Right kidney (tissue), 1 donor: ENCODE measurements around the gene CALN1.
"Not testable (repeated sequence)": the region's sequence is repeated elsewhere in the genome, so short reads cannot be mapped to it uniquely, and the experiment has no call there.

ENCODE experiments used
- DNase-seq: peaks from one replicate; pipeline ENCODE4 v3.0.0-alpha.2; 2016

The CALN1 gene

DNA sequence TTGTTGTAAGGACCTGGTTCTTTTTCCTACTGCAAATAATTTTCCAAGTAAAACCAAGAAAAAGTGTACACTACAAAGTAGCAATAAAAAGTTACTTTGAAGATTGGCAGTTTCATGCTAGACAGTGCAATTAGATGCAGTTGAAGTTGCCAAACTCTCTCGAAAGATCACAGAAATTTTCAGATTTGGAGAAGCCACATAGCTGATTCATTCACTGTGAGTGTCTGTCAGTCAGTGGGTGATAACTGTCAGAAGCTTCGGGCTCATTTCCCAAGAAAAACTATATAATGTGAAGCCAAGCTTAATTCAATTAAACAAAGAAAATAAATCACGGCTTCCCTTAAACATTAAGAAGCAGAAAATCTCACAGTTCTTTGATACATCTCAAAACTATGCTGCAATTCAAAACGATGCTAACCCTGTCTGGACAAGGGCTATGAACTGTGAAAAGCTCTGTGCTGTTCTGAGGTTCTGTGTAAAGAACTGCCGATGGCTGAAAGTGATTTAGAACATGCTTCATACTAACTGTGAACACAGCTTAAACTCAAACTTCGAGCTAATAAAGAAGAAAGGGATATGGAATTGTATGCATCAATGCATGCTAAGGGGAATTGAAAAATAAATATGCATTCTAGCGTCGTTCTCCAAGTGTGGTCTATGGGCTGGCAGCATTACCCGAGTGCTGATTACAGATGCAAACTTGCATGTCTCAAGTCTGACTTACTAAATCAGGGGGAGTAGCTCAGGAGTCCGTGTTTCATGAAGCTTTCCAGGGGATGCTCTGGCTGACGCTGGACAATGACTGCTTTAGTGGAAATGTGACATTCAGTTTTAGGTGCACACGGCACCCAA is 557.4 kb downstream of the CALN1 start:
- DNase-seq: no peak

DNA sequence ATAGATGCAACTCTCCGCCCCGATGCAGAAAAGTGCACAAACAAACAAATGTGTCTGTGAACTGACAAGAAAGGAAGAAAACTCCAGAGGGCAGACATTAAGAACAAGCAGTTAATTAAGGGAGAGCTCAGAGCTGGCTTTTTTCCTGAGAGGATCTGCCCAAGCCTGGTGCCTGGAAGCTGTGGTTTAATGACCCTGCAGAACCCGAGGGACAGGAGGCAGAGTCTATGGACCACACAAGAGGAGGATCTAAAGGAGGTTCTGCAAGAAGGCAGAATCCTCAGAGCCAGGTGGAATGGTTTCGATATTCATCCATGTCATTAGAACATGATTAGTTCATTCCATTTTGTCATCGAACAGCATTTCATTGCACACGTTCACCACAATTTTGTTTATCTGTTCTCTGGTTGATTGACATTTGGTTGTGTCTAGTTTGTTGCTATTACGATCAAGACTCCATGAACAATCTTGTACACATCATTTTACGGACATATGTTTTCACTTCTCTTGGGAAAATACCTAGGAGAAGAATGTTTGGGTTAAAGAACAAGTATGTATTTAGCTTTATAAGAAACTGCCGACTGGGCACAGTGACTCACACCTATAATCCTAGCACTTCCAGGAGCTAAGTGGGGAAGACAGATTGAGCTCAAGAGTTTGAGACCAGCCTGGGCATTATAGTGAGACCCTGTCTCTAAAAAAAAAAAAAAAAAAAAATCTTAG is 560.2 kb downstream of the CALN1 start:
- no peak for DNase-seq

DNA sequence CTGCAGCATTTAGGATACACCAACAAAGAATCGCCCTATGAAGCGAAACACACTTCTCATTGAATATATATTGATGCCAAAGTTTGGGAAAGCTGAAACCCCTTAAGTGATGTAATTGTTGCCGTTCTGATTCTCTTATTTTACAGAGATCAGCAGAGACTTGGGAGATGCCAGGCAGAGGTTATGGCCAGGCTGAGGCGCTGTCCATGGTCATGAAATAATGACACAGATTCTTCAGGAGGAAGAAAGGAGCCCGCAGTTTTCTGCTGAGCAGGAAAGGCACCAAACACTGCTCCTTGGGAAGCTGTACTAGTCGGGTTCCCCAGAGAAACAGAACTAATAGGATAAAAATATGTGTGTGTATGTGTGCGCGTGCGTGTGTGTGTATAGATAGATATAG is 566.0 kb downstream of the CALN1 start:
- no peak for DNase-seq

DNA sequence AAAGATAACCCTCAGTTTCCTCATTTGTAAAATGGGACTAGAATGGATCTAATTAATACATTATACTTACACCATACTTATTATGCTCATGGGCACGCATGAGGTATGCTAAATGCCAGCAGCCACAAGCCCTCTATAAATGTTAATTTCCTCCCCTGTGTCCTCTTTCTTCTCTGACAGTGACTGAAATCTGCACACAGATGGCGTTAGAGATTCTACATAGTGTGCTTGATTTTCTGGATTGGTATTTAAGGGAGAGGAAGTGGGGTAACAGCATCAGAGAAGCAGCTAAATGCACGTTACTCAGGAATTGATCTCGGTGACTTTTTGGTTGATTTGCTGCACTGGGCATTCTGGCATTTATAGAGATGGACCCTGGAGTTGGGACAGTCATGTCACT is 568.5 kb downstream of the CALN1 start:
- no peak for DNase-seq

DNA sequence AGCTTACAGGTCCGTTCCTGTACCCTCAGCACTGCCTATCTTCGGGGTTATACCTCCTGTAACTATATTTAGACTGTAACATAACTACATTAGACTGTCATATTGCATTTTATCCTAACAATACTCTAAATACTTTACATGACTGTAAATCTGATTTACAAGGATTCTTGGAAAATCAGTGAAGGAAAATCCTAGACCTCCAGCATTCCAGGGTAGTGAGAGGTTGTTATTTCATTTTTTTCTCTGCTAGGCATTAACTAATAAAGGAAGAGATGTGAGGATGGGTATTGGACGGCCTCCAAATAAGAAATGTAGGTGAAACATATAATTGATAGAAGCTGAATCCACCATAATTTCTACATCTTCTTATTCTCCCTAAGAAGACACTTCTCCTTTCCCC is 569.4 kb downstream of the CALN1 start:
- no peak for DNase-seq

DNA sequence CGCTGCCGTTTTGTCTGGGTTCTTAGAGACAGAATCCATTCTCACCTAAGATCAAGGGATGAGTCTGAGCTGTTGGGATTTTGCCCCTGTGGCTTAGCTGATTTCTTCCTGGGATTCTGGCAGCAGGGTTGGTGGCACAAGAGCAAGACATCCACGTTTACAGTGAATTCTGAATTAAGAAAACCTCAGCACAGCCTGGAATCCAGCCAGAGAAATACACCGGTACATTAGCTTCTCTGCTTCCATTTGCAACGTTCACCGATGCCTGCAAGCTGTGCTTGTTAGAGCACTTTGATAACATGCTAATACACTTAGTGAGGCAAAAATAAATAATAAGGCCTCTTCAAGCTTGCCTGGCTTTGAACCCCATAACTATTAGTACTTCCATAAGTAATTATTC is 569.8 kb downstream of the CALN1 start:
- no peak for DNase-seq

DNA sequence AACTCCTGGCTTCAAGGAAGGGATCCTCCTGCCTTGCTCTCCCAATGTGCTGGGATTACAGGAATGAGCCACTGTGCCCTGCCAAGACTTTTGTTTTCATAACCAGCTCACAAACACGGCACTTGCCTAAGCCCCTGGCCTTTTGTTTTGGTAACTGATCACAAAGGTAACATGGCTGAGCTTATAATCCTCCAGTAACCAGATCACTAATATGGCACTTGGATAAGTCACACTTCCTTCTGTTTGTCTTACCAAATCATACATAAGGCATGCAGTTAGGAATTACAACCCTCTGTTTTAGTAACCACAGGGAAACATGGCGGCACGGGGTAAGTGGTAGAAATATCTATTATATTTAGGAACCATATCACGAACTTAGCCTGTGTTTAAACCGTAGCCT is 577.1 kb downstream of the CALN1 start:
- DNase-seq: no peak

DNA sequence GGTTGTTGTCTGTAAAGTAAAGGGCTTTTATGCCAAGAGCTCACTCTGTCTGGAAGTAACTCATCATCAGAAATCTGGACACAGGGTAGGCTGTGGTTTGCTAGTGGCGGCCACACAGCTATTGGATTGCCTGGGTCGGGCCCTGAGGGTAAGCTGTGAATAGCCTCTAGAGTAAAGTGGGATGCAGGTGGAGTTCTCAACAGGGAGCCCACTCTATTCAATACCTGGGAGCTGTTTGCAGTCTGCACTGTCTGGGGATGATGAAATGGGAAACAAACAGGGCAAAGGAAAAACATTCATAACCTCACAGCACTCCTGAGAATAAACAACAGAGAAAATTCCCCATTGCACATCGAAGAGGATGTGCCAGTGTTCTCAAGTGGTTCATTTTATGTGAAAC is 582.6 kb downstream of the CALN1 start:
- DNase-seq: no peak

DNA sequence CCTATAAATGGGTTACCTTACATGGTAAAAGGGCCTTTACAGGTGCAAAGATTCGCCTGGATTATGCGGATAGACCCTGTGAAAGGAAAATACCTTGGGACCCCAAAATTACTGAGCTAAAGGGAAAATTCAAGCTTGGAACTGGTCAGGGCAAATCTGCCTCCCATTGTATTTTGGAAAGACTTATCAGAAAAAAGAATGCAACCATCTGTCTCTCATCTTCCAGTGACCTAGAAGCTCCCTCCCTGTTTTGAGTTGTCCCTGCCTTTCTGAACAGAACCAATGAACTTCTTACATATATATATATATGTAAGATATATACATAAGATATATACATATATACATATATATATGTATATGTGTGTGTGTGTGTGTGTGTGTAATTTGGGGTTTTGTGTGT is 583.8 kb downstream of the CALN1 start:
- no peak for DNase-seq

DNA sequence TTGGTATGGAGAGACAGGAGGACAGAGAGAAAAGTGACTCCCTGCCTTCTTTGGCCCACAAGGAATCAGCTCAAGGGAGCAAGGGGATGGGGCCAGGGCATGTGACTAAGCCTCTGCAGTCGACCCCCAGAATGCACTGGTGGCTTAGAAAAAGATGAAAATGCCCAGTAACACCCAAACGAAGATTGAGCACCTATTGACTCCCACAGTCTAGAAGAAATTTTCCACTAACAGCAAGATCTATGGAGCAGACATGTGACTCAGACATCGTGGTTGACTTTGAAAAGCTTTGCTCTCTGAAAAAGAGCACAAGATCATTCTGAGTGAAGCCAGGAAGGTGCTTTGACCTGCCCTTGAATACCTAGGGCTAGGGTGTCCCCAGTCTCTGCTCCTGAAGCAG is 586.0 kb downstream of the CALN1 start:
- DNase-seq: no peak

DNA sequence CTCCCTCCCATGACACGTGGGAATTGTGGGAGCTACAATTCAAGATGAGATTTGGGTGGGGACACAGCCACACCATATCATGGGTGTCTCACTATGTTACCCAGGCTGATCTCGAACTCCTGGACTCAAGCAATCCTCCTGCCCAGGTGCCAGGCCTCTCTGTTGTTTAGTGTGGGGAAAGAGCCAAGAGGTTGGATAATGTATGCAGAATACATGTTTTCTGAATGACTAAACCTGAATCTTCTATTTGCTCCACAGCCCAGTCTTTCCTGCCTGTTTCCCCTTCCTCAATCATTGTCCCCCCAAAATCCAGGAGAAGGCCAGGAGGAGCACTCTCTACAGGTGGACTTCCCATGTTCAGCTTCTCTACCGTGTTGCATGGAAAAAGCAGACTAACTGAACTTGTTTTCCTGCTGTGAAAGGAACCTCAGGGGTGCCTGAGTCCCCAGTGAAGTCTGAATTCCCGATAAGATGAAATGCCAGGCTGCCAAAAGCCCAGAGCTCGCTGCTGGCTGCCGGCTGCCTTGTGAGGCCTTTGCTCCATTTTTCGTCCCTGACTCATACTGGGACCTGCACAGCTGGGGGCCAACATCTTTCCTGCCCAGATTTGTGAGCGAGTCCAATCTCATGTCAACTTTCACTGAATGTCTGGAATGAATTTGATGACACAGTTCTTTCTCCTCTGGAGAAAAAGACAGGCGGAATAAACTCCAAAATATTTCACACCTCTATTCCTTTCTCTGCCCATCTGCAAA is 588.0 kb downstream of the CALN1 start:
- DNase-seq: no peak

DNA sequence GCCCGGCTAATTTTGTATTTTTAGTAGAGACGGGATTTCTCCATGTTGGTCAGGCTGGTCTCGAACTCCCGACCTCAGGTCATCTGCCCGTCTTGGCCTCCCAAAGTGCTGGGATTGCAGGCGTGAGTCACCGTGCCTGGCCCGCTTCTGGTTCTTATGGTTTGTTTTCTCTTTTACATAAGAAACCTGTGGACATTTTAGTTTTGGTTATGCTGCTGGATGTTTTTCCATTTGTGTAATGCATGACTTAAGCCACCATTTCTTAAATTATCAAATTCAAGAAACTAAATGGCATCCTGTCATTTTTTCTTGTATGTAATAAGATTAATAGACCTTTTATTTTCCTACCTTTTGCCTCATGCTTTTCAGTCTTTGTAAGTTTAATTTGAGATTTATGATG is 589.7 kb downstream of the CALN1 start:
- not testable (repeated sequence) for DNase-seq

DNA sequence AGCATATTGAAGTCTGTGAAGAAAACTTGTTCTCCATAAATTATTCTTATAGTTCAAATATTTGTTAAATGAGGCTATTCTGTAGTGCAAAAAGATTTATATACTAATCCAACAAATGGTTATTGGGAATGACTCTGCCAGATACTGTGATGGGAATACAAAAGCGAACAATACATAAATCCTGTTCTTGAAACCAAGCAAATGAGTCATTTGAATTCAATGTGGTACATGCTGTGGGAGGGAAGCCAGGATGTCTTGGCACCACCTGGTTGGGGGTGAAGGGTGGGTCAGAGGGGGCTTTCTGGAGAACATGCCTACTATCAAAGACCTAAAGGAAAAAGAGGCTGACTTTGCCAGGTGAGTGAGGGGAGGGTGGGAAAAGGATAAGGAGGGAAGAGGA is 594.2 kb downstream of the CALN1 start:
- no peak for DNase-seq

DNA sequence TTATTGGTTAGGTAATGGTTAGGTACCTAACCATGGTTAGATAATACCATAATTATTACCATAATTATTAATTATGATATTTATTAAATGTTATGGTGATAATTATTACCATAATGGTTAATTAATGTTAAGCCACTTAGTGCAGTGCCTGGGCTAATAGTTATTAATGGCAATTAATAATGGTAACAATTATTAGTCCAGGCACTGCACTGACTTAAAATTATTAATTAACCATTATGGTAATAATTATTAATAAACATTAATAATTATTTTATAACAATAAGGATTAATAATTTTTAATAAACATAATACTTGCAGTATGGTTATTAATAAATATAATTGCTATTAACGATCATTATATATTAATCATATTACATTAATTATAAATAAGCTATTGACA is 604.0 kb downstream of the CALN1 start:
- DNase-seq: no peak

DNA sequence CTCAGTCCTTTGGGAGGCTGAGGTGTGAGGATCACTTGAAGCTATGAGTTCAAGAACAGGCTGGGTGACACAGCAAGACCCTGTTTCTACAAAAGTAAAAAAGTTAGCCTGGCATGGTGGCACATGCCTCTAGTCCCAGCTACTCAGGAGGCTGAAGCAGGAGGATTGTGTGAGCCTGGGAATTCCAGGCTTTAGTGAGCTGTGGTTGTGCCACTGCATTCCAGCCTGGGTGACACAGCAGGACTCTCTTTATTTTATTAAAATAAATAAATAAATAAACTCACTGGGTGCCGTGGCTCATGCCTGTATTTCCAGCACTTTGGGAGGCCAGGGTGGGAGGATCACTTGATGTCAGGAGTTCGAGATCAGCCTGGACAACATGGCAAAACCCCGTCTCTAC is 607.9 kb downstream of the CALN1 start:
- DNase-seq: no peak

DNA sequence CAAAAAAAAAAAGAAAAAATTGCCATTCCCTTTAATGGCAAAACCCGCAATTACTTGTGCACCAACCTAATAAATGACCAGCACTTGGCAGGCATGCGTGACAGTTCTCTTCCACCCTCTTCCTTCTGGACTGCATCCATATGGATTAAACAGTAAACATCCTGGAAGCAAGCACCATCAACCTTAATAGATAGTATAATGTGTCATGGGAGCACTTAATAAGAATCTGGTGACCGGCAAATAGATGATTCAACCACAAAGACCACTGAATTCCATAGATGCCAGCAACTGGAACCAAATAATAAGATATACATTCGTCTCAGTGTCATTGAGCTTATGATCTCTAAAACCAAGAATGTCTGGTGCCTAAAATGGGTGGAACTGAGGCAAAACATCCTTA is 610.2 kb downstream of the CALN1 start:
- DNase-seq: no peak

DNA sequence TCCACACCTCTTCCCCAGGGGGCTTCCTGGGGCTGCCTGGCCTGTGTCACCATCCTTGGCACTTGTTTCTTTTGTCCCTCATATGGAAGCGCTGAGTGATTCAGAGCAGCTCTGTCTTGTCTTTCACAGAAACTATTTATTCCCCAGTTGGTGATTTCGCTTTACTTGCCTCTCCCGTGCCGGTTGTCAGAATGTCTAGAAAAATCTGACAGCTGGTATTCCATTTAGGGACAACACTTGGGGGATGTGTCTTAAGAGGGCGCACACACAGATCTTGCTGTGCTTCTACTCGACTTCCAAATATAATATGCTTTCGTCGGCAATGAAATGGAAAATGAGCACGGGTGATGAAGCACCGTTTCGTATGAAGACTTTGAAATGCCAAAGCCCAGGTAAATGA is 611.8 kb downstream of the CALN1 start:
- no peak for DNase-seq

DNA sequence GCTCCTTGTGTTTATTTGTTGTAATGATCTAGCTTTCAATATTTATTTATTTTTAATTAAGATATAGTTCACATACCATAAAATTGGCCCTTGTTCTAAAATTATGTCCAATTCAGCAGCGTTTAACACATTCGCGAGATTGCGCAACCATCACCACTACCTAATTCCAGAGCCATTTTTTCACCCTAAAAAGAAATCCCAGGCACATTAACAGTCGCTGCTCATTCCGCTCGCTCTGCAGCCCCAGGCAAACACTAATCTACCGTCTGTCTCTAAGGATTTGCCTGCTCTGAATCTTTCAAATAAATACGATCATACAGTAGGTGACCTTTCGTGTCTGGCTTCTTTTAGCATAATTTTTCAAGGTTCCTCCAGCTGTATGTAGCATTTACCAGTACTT is 616.7 kb downstream of the CALN1 start:
- DNase-seq: no peak

DNA sequence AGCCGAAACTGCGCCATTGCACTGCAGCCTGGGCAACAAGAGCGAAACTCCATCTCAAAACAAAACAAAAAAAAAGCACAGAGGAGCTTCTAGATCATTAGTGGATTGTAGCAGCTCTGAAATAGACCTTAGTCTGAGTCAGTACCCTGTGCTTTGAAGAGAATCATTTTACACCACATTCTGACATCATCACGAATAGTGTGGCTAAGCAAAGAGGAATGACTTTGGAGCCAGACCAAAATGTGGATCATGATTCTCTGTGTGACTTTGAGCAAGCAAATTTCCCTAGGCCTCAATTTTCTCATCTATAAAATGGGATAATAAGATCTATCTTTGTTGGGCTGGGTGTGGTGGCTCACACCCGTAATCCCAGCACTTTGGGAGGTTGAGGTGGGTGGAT is 618.9 kb downstream of the CALN1 start:
- DNase-seq: no peak

DNA sequence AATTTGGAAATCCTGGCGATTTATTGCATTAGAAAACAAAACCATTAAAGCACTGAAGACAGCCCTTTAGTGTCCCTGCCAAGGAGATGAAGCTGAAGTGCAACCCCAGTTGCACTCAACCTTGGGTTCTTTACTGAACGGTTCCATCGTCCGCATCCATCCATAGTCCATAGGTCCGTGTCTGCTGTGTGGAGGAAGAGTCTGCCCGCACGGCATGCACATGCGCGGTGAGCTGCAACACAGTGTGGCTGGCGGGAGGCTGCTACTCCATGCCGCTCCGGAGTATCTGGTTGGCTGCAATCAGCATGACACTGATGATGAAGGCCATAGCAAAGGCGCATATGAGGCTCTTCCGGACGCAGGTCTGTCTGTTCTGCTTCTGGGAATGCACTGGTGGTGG is 624.6 kb downstream of the CALN1 start:
- DNase-seq: no peak

DNA sequence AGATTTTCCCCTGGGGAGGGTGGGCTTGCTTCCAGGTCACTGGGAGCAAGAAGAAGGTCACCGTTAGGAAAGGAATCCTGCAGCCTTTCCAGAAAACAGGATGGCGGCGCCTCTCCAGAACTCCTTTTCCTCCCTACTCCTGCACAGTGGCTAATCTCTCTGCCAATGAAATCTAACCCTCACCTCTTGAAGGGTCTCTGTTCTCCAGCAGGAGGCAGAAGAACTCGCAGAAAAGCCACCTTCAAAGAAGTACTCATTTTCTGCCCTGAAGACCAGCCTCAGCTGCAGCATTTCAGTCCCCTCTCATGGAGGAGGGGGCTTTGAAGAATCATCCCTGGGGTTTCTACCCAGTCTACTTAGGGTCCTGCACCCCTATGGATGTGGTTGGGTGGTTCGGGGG is 626.9 kb downstream of the CALN1 start:
- no peak for DNase-seq

DNA sequence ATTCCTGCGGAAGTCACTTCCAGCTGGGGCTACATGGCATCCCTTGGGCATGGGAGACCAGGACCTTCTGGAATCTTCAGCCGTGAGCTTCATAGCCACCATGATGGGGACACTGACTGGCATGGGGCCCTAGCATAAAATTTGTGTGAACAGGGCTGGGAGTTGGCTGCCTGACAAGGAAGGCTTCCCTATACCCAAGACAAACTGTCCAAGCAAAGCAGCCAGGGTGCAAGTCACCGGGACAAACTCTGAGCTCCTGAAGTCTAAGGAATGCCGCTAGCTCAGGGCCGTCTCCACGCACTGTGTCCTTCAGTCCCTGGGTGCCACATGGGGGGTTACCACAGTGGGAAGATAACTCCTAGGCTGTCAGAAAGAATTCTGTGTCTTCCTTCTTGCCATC is 627.4 kb downstream of the CALN1 start:
- DNase-seq: no peak

DNA sequence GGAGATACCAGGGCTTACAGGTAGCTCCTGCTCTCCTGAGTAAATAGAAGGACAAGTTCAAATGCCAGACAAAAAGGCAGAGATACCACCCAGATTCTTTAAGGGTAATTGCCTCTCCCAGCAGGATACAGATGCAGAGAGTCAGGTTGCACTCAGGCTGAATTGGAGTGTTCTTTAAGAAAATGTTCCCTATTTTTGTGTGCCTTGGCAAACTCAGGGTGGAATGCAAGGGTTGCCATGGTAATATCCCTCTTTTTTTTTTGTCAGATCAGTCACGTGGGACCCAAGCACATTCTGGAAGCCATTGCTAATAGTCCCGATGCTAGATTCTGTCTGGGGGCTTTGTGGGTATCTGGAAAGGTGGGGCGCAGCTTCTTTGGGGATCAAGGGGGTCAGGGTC is 628.0 kb downstream of the CALN1 start:
- no peak for DNase-seq
